MV-4-11 (cell line): Measurements from ENCODE around the gene SUCLA2.
"Not testable (repeated sequence)": the region's sequence is repeated elsewhere in the genome, so short reads cannot be mapped to it uniquely, and the experiment has no call there.

ENCODE experiments used
- DNase-seq: peaks from one replicate; lab custom pipeline; 2025; lab: John Stamatoyannopoulos, UW

The SUCLA2 gene

GRCh38 chr13:47991859-47992258, 9.2 kb downstream of the SUCLA2 start:
- DNase-seq: no peak

- DNase-seq: no peak
Measured at GRCh38 chr13:47990920-47991466, 10.1 kb downstream of the SUCLA2 start.

- DNase-seq: no peak
Measured at GRCh38 chr13:47990427-47990826, 10.6 kb downstream of the SUCLA2 start.

DNA sequence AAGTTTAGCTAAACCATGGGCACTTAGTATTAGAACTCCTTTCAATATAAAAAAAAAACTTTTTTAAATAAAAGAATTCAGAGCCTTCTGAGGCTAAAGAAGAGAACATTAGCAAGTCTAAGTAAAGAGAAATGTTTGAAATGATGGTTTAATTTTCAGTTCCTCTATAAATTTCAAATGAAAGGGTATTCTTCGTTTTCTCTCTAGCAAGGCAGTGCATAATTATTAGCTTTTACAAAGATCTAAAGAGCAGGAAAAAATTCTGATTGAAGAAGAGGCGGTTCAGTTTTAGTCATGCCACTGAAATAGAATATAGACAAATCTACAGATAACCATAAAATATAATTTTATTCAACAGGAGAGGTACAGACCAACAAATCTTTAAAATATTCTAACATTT, 18.0 kb downstream of the SUCLA2 start:
- DNase-seq: no peak

- no peak for DNase-seq
Measured at GRCh38 chr13:47976325-47976724, 24.7 kb downstream of the SUCLA2 start.

GRCh38 chr13:47964863-47965262, 36.2 kb downstream of the SUCLA2 start:
- DNase-seq: no peak

DNA sequence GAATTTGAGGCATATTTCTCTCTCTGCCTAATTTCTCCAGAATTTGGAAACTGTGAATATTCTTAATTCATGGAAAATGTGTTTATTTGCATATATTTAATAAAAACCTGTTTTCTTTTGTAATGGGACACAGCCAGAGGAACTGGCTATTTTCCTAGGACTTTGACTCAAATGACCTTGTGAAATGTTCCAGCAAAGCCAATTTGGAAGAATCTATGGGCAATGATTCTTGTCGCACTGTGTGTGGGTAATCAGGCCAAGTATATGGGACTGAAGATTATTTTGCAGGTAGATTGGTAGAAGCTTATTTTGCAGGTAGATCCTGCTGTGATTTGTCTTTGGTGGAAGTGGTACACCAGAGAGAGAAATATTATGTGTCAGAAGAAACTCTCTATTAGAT, 38.8 kb downstream of the SUCLA2 start:
- no peak for DNase-seq

GRCh38 chr13:47959468-47960247, 41.4 kb downstream of the SUCLA2 start:
- DNase-seq: no peak

GRCh38 chr13:47957073-47957472, 44.0 kb downstream of the SUCLA2 start:
- DNase-seq: peak; percentile 28

GRCh38 chr13:47955836-47956235, 45.2 kb downstream of the SUCLA2 start:
- DNase-seq: peak; percentile 72

DNA sequence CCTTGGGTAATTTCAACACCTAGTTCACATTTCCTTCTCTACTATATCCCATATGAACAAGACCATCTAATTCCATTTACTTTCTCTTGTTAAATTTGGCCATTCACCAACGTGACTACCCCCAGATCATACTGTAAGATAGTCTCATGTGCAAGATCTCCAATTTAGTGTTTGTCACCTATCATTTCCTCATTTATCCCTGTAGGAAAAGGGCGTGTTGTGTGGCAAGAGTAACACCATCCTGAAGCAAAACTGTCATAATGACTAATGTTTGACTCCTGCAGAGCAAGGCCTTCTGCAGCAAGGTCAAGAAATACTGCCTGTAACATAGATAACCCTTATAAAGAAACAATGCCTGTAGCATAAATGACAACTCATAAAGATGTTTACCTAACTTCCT, 51.3 kb downstream of the SUCLA2 start:
- no peak for DNase-seq

DNA sequence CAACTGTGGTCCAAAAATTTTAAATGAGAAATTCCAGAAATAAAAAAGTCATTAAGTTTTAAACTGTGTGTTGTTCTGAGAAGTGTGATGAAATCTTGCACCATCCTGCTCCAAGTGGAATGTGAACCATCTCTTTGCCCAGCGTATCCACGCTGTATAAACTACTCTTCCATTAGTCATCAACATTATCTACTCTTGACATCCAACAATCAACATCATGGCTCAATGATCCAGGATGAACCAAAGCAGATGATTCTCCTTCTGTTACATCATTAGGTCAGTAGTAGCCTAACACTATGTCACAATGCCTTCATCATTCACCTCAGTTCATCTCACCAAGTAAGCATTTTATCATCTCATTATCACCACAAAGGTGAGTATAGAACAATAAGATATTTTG, 55.3 kb downstream of the SUCLA2 start:
- DNase-seq: no peak

GRCh38 chr13:47945146-47945545, 55.9 kb downstream of the SUCLA2 start:
- not testable (repeated sequence) for DNase-seq

DNA sequence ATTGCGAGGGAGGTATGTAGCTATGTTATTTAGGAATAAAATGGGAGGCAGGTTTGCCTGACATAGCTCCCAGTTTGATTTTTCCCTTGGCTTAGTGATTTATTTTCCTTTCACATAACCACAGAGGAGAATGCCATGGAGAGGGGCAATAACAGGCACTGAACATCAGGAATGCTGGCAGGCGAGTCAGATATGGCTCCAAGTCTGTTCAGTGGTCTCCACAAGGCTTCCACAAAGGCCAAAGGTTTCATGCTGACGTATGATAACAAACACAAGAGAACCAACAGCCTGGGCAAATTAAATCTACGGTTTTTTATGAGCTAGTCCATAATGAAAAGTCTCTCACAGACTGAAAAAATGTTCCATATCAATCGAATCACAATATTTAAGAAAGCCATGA, 66.7 kb downstream of the SUCLA2 start:
- no peak for DNase-seq

DNA sequence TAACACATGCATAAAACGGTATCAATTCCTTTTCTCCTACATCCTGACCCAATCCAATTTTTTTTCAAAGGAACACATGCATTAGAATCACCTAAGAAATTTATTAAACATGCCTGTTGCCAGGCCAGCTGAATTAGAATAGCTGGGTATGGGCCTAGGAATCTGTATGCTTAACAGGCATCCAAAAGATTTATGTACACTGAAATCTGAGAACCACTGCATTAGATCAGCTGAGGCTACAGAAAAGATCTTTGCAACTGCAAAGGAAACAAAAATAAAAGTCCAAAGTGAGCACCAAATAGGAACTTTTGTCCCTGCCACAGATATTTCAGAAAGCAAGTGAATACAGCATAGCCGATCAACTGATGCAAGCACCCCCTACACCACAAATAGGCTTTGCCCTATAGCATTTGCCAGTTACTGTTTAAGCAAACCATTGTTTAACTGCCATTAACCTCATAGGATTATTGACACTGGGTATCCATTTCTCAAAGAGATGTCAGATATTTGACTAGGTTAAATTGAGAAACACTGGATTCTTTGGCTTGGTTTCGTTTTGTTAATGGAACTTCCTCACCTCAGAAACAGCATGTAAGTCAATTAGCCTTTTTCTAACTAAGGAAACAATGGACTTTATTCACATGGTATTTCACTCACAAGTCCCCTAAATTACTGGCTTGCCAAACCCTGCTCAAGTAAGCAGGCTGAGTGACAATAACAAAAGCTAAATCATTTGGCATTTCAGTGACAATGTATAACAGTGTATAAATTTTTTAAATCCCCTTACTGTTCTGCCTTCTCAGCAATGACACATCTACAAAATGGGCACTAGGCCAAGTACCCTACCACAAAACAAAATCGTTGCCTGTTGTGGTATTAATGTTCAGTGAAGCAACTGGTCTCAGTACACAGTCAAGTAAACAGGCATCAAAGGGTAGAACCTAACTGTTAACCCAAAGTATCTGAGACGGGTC, 67.8 kb downstream of the SUCLA2 start:
- DNase-seq: peak; percentile 86

- no peak for DNase-seq
Measured at GRCh38 chr13:47930649-47931165, 70.4 kb downstream of the SUCLA2 start.

GRCh38 chr13:47929156-47929555, 71.9 kb downstream of the SUCLA2 start:
- DNase-seq: no peak

- no peak for DNase-seq
Measured at GRCh38 chr13:47917022-47917574, 84.0 kb downstream of the SUCLA2 start.

GRCh38 chr13:47908197-47908902, 92.7 kb downstream of the SUCLA2 start:
- DNase-seq: no peak

DNA sequence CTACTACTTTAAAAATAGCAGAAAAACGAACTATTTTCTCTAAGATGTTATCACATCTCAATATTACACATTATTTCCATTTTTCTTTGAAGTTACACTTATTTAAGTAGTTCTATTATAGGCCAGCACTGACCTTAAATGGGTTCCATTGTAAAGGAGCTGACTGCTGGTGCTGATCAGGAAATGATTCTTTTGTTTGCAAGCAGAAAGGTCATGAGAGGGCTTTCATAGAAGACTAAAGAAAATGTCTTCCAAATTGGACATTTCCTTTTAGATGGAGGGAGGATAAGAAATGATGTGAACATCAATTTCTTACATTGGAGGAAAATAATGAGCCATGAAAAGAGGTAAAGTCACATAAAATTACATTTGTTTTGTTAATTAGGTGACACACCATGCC, 96.2 kb downstream of the SUCLA2 start:
- no peak for DNase-seq

- peak; percentile 99 for DNase-seq
Measured at GRCh38 chr13:47904241-47904640, 96.8 kb downstream of the SUCLA2 start.
